Bronchial epithelial cell (primary cell): Measurements from ENCODE around the gene ACD. TPM values are rescaled to one million over a fixed set of nuclear protein-coding genes. Genes with fewer than 3 reads are reported as not detected.
A peak's percentile ranks its signal among the peaks of the same experiment; 100 is the strongest.

Source experiments
- DNase-seq: peaks from one replicate; pipeline ENCODE4 v3.0.0-alpha.2; 2010; ENCODE audit warnings: low read depth
- FAIRE-seq: peaks from 2 replicates; lab custom pipeline; 2011; peaks lifted over from hg19 to GRCh38; lab: Jason Lieb, UNC
- H3K27me3 ChIP-seq: 2 replicates; pipeline ENCODE4 v1.5.1; 2011; ENCODE audit warnings: low read length; ENCODE audit not compliant: control insufficient read depth, insufficient read depth
- H3K36me3 ChIP-seq: 2 replicates; pipeline ENCODE4 v1.5.1; 2011; ENCODE audit warnings: low read length; ENCODE audit not compliant: control insufficient read depth, insufficient read depth
- H3K4me3 ChIP-seq: 2 replicates; pipeline ENCODE4 v1.5.1; 2011; ENCODE audit warnings: mild to moderate bottlenecking, low read depth, low read length, control low read depth
- total RNA-seq: library from RNA; depleted of rRNA; stranded (reverse); fragments of >200 nt; gene quantifications from 2 replicates; pipeline ENCODE4 v1.2.1, GENCODE V29; 2014
- TF ChIP-seq, protein P1 (sequence below): IDR thresholded peaks from 2 replicates; pipeline ENCODE4 v1.5.1; 2011; ENCODE audit warnings: mild to moderate bottlenecking, moderate library complexity, low read length, control low read depth, inconsistent platforms; ENCODE audit not compliant: insufficient read depth, severe bottlenecking

The ACD gene
- total RNA-seq, 1 donor from 2014 or later, result 8.4 TPM

DNA sequence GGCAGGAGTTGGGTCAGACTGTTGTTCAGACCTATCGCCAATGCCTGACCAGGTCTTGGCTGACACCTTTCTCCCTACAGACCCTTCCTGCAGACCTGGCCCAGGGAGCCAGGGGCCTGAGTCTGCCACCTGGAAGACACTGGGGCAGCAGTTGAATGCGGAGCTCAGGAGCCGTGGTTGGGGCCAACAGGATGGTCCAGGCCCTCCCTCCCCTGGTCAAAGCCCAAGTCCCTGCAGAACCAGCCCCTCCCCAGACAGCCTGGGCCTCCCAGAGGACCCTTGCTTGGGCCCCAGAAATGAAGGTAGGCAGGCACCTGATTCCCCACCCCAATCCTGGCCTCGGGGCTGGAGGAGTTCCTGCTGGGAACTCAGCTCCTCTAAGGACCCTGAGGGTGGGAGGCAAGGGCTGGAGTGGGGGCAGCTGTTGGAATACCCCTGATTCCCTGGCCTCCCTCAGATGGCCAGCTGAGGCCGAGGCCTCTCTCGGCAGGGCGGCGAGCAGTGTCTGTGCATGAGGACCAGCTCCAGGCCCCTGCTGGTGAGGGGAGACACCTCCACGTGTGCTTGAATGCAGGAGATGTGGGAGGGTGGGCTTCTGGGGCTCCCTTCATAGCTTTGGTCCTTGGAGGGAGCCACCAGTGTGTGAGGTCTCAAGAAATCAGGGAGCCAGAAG is 3.6 kb downstream of the ACD start:
- no peak for DNase-seq
- TF ChIP-seq, protein P1, sequence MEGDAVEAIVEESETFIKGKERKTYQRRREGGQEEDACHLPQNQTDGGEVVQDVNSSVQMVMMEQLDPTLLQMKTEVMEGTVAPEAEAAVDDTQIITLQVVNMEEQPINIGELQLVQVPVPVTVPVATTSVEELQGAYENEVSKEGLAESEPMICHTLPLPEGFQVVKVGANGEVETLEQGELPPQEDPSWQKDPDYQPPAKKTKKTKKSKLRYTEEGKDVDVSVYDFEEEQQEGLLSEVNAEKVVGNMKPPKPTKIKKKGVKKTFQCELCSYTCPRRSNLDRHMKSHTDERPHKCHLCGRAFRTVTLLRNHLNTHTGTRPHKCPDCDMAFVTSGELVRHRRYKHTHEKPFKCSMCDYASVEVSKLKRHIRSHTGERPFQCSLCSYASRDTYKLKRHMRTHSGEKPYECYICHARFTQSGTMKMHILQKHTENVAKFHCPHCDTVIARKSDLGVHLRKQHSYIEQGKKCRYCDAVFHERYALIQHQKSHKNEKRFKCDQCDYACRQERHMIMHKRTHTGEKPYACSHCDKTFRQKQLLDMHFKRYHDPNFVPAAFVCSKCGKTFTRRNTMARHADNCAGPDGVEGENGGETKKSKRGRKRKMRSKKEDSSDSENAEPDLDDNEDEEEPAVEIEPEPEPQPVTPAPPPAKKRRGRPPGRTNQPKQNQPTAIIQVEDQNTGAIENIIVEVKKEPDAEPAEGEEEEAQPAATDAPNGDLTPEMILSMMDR, result no peak
- FAIRE-seq, result no peak
- Histone ChIP-seq H3K36me3 (peaks cover 5% of the 10 kb centered on the region), H3K27me3 (peaks cover 16% of the 10 kb centered on the region), H3K4me3 (no peak overlapping the region)

DNA sequence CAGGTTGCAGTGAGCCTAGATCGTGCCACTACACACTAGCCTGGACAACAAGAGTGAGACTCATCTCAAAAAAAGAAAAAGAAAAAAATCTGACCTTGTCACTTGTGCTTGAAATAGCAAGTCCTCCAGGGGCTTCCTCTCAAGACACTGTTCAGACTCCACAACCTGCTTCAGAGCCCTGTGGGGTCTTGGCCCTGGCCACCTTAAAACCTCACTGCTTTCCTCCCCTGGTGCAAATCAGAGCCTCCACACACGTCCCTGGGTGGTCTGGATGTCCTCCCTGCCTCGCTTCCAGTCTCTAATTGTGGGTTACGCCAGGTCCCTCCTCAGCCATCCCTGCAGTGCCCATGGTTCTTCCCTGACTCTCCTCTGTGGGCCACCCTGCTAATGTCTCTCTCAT is 4.7 kb downstream of the ACD start:
- peaks cover 5% of the 10 kb centered on the region for H3K36me3 ChIP-seq
- TF ChIP-seq, protein P1, result no peak
- no peak for FAIRE-seq
- no peak overlapping the region for H3K4me3 ChIP-seq
- H3K27me3 ChIP-seq, result peaks cover 23% of the 10 kb centered on the region
- no peak for DNase-seq

DNA sequence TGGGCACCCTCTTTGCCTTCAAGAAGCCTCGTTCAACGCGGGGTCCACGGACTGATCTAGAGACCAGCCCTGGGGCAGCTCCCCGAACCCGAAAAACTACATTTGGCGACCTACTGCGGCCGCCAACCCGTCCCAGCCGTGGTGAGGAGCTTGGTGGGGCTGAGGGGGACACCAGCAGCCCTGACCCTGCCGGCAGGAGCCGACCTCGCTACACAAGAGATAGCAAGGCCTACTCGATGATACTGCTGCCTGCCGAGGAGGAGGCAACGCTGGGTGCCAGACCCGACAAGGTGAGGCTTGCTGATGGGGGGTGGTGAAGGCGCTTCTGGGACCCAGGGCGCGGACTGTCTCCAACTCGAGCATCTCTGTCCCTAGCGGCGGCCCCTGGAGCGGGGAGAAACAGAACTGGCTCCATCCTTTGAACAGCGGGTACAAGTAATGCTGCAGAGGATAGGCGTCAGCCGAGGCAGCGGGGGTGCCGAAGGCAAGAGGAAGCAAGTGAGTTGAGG is 5.6 kb downstream of the ACD start:
- peaks cover 31% of the 10 kb centered on the region for H3K27me3 ChIP-seq
- TF ChIP-seq, protein P1, result no peak
- no peak for FAIRE-seq
- no peak for DNase-seq
- peaks cover 5% of the 10 kb centered on the region for H3K36me3 ChIP-seq
- H3K4me3 ChIP-seq, result no peak overlapping the region

- H3K4me3 ChIP-seq, result no peak overlapping the region
- DNase-seq (no peak), FAIRE-seq (no peak)
- peaks cover 35% of the 10 kb centered on the region for H3K27me3 ChIP-seq
- H3K36me3 ChIP-seq, result peaks cover 4% of the 10 kb centered on the region
- TF ChIP-seq, protein P1, result no peak
Measured at GRCh38 chr16:67653789-67654402, 6.2 kb downstream of the ACD start.

- FAIRE-seq (no peak), DNase-seq (no peak)
- peaks cover 37% of the 10 kb centered on the region for H3K27me3 ChIP-seq
- peak overlapping the region; percentile 15 for H3K4me3 ChIP-seq
- TF ChIP-seq, protein P1, result peak; percentile 34
- H3K36me3 ChIP-seq, result peaks cover under 1% of the 10 kb centered on the region
Measured at GRCh38 chr16:67653128-67653788, 6.8 kb downstream of the ACD start.
